Endothelial cell (in vitro differentiated cells): ENCODE measurements around the gene ADGRB2. TPM values are rescaled to one million over a fixed set of nuclear protein-coding genes. Genes with fewer than 3 reads are reported as not detected.

Experiments
- DNase-seq: peaks from one replicate; pipeline ENCODE4 v3.0.0; 2021; ENCODE audit warnings: low spot score
- H3K27ac Mint-ChIP-seq: one replicate; pipeline ENCODE4 v1.8.0; 2021; ENCODE audit warnings: mixed read lengths, inconsistent platforms; ENCODE audit not compliant: unreplicated experiment
- H3K27me3 Mint-ChIP-seq: one replicate; pipeline ENCODE4 v1.8.0; 2021; ENCODE audit warnings: mild to moderate bottlenecking, moderate library complexity, mixed read lengths, inconsistent platforms; ENCODE audit not compliant: unreplicated experiment
- H3K36me3 Mint-ChIP-seq: one replicate; pipeline ENCODE4 v1.8.0; 2021; ENCODE audit warnings: mild to moderate bottlenecking, low read depth, mixed read lengths, inconsistent platforms; ENCODE audit not compliant: unreplicated experiment
- H3K4me1 Mint-ChIP-seq: one replicate; pipeline ENCODE4 v1.8.0; 2021; ENCODE audit warnings: mild to moderate bottlenecking, mixed read lengths, inconsistent platforms; ENCODE audit not compliant: unreplicated experiment
- H3K4me3 Mint-ChIP-seq: one replicate; pipeline ENCODE4 v1.8.0; 2021; ENCODE audit warnings: mild to moderate bottlenecking, mixed read lengths, inconsistent platforms; ENCODE audit not compliant: unreplicated experiment
- H3K9me3 Mint-ChIP-seq: one replicate; pipeline ENCODE4 v1.8.0; 2021; ENCODE audit warnings: mixed read lengths, inconsistent platforms; ENCODE audit not compliant: unreplicated experiment
- total RNA-seq: library from RNA; stranded (reverse); fragmentation: NEBNext Ultra II Directional; extraction: Animal tissue kit (Norgen Biotek cat#: 25700); gene quantifications from one replicate; pipeline ENCODE4 v1.2.1, GENCODE V29; 2021; ENCODE audit not compliant: unreplicated experiment
- TF ChIP-seq, protein P1 (sequence below): fragments of 200-600 bp; sonication (generic); IDR thresholded peaks from one replicate; pipeline ENCODE4 v1.5.0; 2021; ENCODE audit warnings: antibody characterized with exemption; ENCODE audit not compliant: unreplicated experiment

ADGRB2 gene
- total RNA-seq, 1 donor from 2014 or later: 0.44 TPM

DNA sequence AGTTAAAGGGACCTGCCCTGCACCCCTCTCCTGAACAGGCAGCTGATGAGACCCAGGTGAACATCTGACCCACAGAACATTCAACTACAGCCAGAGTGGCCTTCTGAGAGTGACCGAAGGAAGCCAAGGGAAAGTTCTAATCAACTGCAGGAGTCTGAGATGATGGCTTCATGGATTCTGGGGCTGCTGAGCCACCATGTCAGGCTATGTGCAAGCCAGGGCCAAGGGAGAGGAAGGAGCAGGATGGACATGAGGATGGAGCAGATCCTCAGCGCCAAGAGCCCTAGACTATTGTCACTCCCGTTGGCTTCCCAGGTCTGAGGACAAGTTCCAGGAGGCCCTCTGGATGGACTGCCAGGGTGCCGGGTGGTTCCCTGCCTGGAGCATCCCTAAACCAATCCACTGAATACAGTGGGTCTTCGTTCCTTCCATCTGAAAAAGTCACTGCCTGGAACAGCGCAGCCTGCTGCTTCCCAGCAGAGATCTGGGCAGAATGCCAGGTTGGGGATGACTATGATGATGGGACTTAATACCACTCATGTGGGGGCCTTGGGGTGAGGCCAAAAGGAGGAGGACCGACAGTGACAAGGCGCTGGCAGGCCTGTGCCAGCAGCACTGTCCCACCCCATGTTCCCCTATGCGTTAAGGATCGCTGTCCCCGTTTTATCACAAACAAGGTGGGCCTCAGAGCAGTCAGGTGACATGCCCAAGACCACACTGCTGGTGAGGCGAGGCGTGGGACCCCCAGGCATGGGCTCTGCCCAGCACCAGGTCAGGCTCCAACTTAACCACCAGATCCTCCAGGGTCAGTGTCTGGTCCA lies 31.9 kb upstream of the ADGRB2 start:
- DNase-seq: no peak
- Mint-ChIP-seq H3K36me3 (no peaks in the 10 kb centered on the region), H3K4me1 (peaks cover 3% of the 10 kb centered on the region)

DNA sequence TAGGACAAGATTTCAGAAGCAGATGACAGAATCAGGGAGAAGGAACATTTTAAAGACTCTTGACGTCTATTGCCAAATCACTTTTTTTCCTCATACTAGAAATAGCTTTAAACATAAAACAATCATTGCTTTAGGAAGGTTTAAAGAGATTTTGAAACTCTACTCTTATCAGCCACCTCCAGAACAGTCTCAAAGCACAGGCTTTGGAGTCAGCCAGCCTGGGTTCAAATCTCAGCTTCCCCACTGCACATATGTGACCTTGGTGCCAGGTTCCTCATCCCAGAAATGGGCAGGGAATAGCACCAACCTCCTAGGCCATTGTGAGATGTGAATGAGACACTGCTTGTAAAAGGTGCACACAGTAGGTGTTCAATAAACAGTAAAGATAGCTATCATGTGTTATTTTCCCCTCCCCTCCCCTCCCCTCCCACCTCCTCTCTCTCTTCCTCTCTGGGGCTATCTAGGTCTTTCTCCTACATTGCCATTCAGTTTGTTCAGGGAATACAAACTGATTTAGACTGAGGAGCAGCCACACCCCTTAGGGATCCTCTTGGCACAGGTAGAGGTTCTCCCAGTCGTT lies 31.0 kb upstream of the ADGRB2 start:
- no peaks in the 10 kb centered on the region for H3K9me3 Mint-ChIP-seq
- no peak overlapping the region for H3K4me3 Mint-ChIP-seq
- H3K36me3 Mint-ChIP-seq: no peaks in the 10 kb centered on the region
- TF ChIP-seq, protein P1, sequence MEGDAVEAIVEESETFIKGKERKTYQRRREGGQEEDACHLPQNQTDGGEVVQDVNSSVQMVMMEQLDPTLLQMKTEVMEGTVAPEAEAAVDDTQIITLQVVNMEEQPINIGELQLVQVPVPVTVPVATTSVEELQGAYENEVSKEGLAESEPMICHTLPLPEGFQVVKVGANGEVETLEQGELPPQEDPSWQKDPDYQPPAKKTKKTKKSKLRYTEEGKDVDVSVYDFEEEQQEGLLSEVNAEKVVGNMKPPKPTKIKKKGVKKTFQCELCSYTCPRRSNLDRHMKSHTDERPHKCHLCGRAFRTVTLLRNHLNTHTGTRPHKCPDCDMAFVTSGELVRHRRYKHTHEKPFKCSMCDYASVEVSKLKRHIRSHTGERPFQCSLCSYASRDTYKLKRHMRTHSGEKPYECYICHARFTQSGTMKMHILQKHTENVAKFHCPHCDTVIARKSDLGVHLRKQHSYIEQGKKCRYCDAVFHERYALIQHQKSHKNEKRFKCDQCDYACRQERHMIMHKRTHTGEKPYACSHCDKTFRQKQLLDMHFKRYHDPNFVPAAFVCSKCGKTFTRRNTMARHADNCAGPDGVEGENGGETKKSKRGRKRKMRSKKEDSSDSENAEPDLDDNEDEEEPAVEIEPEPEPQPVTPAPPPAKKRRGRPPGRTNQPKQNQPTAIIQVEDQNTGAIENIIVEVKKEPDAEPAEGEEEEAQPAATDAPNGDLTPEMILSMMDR: no peak
- no peak for DNase-seq
- H3K27me3 Mint-ChIP-seq: peaks cover 8% of the 10 kb centered on the region
- H3K27ac Mint-ChIP-seq: no peak overlapping the region
- no peaks in the 10 kb centered on the region for H3K4me1 Mint-ChIP-seq

More for the DNA sequence above, 31.9 kb upstream of the ADGRB2 start:
- Mint-ChIP-seq H3K27ac (no peak overlapping the region), H3K9me3 (no peaks in the 10 kb centered on the region), H3K27me3 (peaks cover 6% of the 10 kb centered on the region), H3K4me3 (no peak overlapping the region)
- TF ChIP-seq, protein P1: no peak

DNA sequence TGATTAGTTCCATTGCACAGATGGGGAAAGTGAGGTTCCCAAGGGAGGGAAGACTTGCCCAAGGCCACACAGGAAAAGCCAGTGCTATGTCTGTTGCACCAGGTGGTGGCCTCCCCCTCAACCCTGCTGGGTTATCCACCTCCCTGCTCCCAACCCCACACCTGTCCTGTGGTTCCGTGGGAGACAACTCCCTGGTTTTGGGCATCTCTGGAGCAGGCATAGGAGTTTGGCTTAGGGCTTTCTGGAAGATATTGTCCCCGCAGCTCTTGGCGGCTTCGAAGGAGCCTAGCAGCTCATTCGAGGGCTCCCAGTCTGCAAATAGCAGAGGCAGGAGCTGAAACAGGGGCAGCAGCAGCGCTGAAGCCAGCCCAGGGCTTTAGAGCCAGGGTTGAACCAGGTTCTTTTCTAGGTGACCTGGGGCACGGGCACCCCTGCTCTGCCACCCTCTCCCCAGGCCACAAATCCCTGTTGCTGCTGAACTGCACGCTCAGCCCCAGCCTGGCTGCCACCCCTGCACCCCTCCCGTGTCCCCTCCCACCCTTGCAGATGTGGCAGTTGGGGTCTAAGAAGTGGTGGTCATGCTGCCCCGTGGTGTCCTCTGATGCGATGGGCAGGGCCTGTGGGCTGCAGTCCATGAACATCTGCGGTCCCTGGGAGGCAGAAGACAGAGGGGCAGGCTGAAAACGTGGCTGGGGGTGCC lies 29.6 kb upstream of the ADGRB2 start:
- Mint-ChIP-seq H3K4me1 (no peaks in the 10 kb centered on the region), H3K36me3 (no peaks in the 10 kb centered on the region), H3K27me3 (peaks cover 10% of the 10 kb centered on the region), H3K9me3 (no peaks in the 10 kb centered on the region), H3K4me3 (no peak overlapping the region), H3K27ac (no peak overlapping the region)
- TF ChIP-seq, protein P1: no peak
- no peak for DNase-seq

DNA sequence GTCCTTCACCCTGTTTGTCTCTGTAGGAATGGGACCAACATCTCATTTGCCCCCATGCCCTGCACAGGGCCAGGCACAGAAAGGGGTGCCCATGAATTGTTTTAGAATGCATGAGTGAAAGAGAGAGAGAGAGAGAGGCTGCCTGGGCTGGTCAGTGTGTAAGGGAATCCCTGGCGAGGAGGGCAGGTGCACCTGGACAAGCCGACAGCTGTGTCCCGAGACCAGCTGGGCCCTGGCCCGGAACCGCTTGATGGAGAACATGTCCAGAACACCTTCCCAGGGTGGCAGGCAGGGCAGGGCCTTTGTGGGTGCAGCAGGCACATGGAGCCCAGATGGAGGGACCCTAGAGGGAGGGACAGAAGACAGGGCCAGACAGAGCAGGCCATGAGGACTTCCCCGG lies 28.9 kb upstream of the ADGRB2 start:
- TF ChIP-seq, protein P1: no peak
- H3K9me3 Mint-ChIP-seq: no peaks in the 10 kb centered on the region
- H3K27ac Mint-ChIP-seq: no peak overlapping the region
- H3K4me1 Mint-ChIP-seq: peaks cover 1% of the 10 kb centered on the region
- no peaks in the 10 kb centered on the region for H3K36me3 Mint-ChIP-seq
- H3K27me3 Mint-ChIP-seq: peaks cover 10% of the 10 kb centered on the region
- no peak overlapping the region for H3K4me3 Mint-ChIP-seq
- no peak for DNase-seq

DNA sequence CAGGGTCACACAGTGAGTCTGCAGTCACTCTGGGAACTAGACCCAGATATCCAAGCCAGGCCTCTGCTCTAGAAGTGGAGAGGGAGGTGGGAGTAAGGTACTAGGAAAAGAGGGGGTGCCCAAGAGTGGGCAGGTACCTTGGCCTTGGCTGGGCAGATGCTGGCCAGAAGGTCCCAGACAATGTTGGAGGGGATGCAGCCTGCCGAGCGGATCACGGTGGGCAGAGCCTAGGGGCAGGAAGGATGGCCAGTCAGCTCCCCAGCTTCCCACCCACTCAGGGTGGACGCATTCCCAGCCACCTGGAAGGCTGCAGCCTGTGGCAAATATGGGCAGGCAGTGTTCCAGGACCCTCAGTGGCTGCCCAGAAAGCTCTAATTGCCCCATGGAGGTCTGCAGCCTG lies 28.4 kb upstream of the ADGRB2 start:
- H3K36me3 Mint-ChIP-seq: no peaks in the 10 kb centered on the region
- H3K27me3 Mint-ChIP-seq: peaks cover 10% of the 10 kb centered on the region
- no peak for DNase-seq
- no peaks in the 10 kb centered on the region for H3K9me3 Mint-ChIP-seq
- H3K27ac Mint-ChIP-seq: no peak overlapping the region
- H3K4me3 Mint-ChIP-seq: no peak overlapping the region
- peaks cover 4% of the 10 kb centered on the region for H3K4me1 Mint-ChIP-seq
- TF ChIP-seq, protein P1: no peak
